Measurements from ENCODE around the gene HEYL.

HEYL gene

DNA sequence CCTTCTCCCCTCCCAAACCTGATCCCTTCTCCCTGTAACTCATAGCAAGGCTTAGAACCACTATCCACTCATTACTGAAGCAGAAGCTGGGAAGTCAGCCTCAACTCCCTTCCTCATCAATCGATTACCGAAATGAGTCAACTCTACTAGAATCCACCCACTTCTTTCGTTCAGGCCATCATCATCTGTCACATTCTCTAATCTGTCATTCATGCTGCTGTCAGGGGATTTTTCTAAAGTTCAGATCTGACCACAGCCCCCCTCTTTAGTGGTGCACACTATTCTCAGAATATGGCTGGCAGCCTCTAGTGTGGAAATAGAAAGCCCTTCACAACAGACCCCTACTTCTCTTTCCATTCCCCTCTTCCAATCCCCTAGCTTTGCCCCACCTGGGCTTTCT, 27.3 kb upstream of the HEYL start:
- DNase-seq (ENCODE audit: low read depth, low spot score): no peak

GRCh38 chr1:39663559-39663958, 24.1 kb upstream of the HEYL start:
- DNase-seq (ENCODE audit: low read depth, low spot score): no peak

GRCh38 chr1:39662861-39663260, 23.4 kb upstream of the HEYL start:
- no peak for DNase-seq (ENCODE audit: low read depth, low spot score)

DNA sequence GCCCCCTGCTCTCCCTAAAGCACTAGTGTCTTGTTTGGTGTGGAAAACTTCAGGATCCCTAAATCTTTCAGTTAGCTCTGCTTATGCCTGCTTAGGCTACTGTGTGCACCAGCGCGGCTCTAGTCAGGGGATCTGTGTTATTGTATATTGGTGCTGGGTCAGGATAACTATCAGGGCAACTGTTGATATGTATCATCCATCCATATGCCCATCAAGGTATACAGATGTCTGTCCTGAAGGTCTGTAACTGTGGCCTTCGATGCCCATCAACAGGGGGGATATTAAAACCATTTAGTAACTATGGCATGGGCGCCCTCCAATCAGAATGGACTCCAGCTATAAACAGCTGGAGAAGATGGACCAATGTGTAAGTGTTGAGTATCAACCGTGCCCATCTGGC, 20.1 kb upstream of the HEYL start:
- no peak for DNase-seq (ENCODE audit: low read depth, low spot score)

DNA sequence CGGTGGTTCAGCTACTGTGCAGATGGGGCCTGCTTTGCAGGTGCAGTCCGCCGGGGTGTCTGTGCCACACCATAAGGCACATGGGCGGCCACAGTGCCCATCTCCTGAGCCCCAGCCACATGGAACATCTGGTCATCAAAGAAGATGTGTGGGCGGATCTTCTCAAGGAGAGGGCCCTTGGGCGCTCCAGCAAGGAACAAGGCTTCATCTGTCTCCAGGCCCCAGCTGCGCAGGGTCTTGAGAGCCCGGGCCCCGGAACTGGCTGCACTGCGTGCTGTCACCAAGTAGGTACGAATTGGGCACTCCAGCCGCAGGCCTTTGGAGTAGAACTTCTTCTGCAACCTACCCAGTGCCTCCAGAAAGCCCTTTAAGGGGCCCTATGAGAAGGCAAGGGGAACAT, 19.7 kb upstream of the HEYL start:
- DNase-seq (ENCODE audit: low read depth, low spot score): no peak

- no peak for DNase-seq (ENCODE audit: low read depth, low spot score)
These were observed 18.6 kb upstream of the HEYL start for GRCh38 chr1:39657923-39658485.

DNA sequence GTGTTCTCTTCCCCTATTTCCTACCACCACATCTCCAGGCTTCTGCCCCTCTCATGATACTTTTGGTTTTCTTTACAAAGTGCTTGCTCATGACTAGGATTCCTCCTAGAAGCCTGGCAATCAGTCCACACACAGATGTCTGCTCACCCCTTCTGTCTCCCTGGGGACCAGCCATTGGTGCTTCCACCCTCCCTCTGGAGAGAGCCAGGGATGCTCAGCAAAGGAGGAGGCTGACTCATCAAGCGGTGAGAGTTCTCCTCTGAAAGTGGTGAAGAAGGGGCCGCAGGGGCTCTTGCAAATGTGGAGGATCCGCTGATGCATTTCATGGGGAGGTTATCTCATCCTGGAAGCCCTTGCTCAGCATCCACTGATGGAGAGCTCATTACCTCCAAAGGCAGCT, 18.0 kb upstream of the HEYL start:
- DNase-seq (ENCODE audit: low read depth, low spot score): no peak

- DNase-seq (ENCODE audit: low read depth, low spot score): no peak
These were observed 16.9 kb upstream of the HEYL start for GRCh38 chr1:39656391-39656790.

DNA sequence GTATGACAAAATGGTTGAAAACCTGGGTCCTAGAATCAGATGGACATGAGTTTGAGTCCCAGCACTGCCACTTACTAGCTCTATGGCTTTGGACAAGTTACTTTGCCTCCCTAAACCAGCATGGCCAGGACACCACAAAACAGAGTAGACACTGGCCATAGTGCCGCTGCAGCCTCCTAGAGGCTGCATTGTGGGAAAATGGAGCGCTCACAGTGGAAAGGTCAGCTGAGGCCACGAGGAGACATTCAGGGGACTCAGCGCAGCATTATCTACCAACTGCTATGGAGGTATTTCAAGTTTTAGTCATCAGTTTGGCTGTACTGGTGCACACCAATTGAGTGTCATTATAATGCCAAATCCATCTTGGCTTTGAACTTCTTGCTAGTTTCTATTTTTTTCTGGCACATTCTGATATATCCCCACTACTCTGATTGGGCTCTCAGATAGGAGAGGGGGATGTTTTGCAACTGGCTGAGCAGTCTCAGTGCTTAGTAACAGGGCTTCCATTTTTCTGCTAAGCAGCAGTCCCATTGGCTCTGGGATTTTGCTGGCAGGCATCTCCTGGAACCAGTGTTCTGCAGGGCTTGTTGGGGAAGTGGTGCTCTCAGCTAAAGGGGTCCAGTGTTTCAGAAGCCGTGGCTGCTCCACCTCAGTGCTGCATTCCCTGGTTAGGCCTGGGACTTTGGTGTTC, 16.3 kb upstream of the HEYL start:
- DNase-seq (ENCODE audit: low read depth, low spot score): no peak

- DNase-seq (ENCODE audit: low read depth, low spot score): no peak
These were observed 14.8 kb upstream of the HEYL start for GRCh38 chr1:39654291-39654690.

DNA sequence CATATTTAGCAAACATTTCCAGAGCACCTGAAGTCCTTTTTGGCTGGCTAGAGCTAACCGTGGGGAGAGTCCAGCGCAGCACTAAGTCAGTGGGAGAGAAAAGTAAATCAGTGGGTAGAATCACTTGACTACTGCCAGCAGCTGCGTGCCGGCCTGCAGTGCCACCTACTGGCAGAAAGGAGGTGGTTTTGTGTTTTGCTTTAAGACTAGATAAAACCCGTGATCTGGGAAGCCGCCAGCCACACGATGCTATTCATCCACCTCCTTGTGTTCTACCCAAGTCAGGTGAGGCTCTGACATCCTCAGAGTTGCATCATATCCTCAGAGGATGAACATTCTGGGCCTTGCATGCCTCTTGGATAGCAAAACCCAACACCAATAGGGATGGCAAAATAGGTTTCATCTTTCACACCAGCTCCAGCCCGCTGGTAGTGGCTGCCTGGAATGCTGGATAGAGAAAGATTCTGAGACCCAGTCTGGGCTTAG, 14.1 kb upstream of the HEYL start:
- peak; percentile 68 for DNase-seq (ENCODE audit: low read depth, low spot score)

GRCh38 chr1:39652554-39652953, 13.1 kb upstream of the HEYL start:
- no peak for DNase-seq (ENCODE audit: low read depth, low spot score)

DNA sequence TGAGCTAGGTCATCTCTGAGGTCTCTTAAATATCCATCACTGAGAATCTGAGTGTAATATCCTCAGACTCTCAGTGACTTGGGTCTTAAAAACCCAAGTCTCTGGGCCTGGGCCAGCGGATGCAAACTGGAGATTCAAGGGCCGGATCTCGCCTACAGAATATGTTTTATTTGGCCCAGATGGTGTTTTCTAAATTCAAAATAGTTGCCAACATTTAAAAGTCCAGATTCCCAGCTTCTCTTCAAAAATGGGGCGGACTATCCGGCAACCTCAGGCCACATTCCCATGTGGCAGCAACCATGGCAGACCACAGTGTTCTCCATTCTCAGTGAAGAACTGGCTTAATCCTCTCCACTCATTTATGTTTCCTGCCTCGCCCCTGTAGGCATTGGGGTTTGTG, 12.7 kb upstream of the HEYL start:
- no peak for DNase-seq (ENCODE audit: low read depth, low spot score)

DNA sequence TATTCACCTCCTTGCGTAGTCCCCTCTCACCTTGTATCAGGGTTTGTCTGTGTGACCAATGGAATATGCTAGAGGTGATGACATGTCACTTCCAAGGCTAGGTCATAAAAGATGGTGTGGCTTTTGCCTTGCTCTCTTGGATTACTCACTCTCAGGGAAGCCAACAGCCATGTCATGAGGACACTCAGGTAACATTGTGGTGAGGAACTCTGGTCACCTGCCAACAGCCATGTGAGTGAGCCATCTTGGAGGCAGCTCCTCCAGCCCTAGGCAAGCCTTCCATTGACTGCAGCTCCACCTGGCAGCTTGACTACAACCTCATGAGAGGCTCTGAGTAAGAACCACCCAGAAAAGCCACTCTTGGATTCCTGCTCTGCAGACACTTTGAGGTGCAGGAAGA, 11.0 kb upstream of the HEYL start:
- no peak for DNase-seq (ENCODE audit: low read depth, low spot score)

GRCh38 chr1:39649636-39650185, 10.3 kb upstream of the HEYL start:
- no peak for DNase-seq (ENCODE audit: low read depth, low spot score)

GRCh38 chr1:39648496-39648895, 9.1 kb upstream of the HEYL start:
- no peak for DNase-seq (ENCODE audit: low read depth, low spot score)

- no peak for DNase-seq (ENCODE audit: low read depth, low spot score)
These were observed 7.8 kb upstream of the HEYL start for GRCh38 chr1:39647247-39647646.

DNA sequence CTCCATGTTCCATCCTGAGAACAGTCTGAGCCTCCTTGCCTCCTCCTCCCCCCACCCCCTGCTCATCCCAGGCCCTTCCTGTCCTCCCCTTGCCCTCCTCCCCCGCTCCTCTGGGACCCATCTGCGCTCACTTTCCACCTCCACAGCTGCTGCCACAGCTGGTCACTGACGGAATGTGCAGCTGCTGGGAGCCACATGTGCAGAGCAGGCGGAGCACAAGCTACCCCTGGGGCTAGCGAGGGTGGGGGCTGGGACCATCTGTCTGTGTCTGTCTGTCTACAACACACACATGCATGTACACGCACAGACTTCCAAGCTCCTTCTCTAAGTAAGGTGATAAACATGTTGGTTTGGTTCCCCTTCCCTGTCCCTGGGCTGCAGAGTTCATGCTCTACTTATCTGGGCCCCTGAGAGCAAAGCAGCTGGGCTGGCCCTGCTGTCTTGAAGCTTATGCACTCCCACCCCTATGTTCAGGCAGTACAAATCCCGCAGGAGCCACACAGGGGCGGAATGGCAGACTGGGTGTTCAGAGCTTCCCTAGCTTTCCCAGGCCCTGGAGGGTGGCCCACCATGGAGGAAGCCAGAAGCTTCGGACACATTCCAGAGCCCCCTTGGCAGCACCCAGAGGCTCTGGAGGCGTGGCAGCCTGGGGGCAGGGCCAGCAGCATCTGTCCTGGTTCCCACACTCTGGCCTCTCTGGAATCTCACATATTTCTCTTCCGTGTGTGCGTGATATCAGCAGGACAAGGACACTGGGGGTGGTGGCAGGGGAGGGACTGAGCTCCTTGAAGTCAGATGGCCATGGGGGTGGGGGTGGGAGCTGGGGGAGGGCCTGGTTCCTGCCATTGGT, 7.0 kb upstream of the HEYL start:
- peak; percentile 50 for DNase-seq (ENCODE audit: low read depth, low spot score)

GRCh38 chr1:39645411-39646043, 6.1 kb upstream of the HEYL start:
- DNase-seq (ENCODE audit: low read depth, low spot score): no peak

GRCh38 chr1:39643705-39644104, 4.3 kb upstream of the HEYL start:
- no peak for DNase-seq (ENCODE audit: low read depth, low spot score)

GRCh38 chr1:39642796-39643195, 3.4 kb upstream of the HEYL start:
- no peak for DNase-seq (ENCODE audit: low read depth, low spot score)

- no peak for DNase-seq (ENCODE audit: low read depth, low spot score)
These were observed 1.4 kb upstream of the HEYL start for GRCh38 chr1:39640861-39641260.
